ENCODE data around the gene HACD3.
A peak's percentile ranks its signal among the peaks of the same experiment; 100 is the strongest.
"Not testable (repeated sequence)": the region's sequence is repeated elsewhere in the genome, so short reads cannot be mapped to it uniquely, and the experiment has no call there.

HACD3 gene

GRCh38 chr15:65550681-65551098 lies 20.4 kb downstream of the HACD3 start:
- no peak for FAIRE-seq

- FAIRE-seq, result no peak
These were observed 20.9 kb downstream of the HACD3 start for GRCh38 chr15:65551183-65551582.

GRCh38 chr15:65552851-65553250 lies 22.6 kb downstream of the HACD3 start:
- FAIRE-seq, result not testable (repeated sequence)

- FAIRE-seq, result no peak
These were observed 23.4 kb downstream of the HACD3 start for GRCh38 chr15:65553691-65554090.

- FAIRE-seq, result no peak
These were observed 26.4 kb downstream of the HACD3 start for GRCh38 chr15:65556622-65557021.

- no peak for FAIRE-seq
These were observed 28.1 kb downstream of the HACD3 start for GRCh38 chr15:65558336-65558735.

- FAIRE-seq, result no peak
These were observed 28.9 kb downstream of the HACD3 start for GRCh38 chr15:65558997-65559760.

- FAIRE-seq, result no peak
These were observed 29.7 kb downstream of the HACD3 start for GRCh38 chr15:65559941-65560340.

GRCh38 chr15:65561934-65562333 lies 31.7 kb downstream of the HACD3 start:
- no peak for FAIRE-seq

- no peak for FAIRE-seq
These were observed 39.5 kb downstream of the HACD3 start for GRCh38 chr15:65569728-65570127.

GRCh38 chr15:65571971-65572370 lies 41.7 kb downstream of the HACD3 start:
- FAIRE-seq, result no peak

- no peak for FAIRE-seq
These were observed 46.4 kb downstream of the HACD3 start for GRCh38 chr15:65576664-65577063.

GRCh38 chr15:65577129-65577996 lies 47.1 kb downstream of the HACD3 start:
- no peak for FAIRE-seq

- FAIRE-seq, result no peak
These were observed 48.9 kb downstream of the HACD3 start for GRCh38 chr15:65578904-65579728.

- no peak for FAIRE-seq
These were observed 49.5 kb downstream of the HACD3 start for GRCh38 chr15:65579762-65580161.

GRCh38 chr15:65580287-65580686 lies 50.0 kb downstream of the HACD3 start:
- no peak for FAIRE-seq

- no peak for FAIRE-seq
These were observed 53.4 kb downstream of the HACD3 start for GRCh38 chr15:65583701-65584100.

- FAIRE-seq, result no peak
These were observed 54.0 kb downstream of the HACD3 start for GRCh38 chr15:65584241-65584640.

GRCh38 chr15:65587094-65587493 lies 56.8 kb downstream of the HACD3 start:
- FAIRE-seq, result no peak

- peak; percentile 60 for FAIRE-seq
These were observed 65.7 kb downstream of the HACD3 start for GRCh38 chr15:65595960-65596359.

- no peak for FAIRE-seq
These were observed 68.2 kb downstream of the HACD3 start for GRCh38 chr15:65598468-65598867.

GRCh38 chr15:65599677-65600076 lies 69.4 kb downstream of the HACD3 start:
- no peak for FAIRE-seq

- FAIRE-seq, result no peak
These were observed 72.9 kb downstream of the HACD3 start for GRCh38 chr15:65603134-65603533.
